ENCODE data around the gene AADACL2.

GRCh38 chr3:151761581-151761980 is 27.9 kb downstream of the AADACL2 start:
- TF ChIP-seq CTCF (IDR thresholded peaks at IDR 0.05): no peak
- no peak for TF ChIP-seq POLR2A (IDR thresholded peaks at IDR 0.05)
- TF ChIP-seq POLR2AphosphoS5 (IDR thresholded peaks at IDR 0.05; ENCODE audit: insufficient read depth in 1 of 2, low read depth in 1 of 2): no peak
